ENCODE data around the gene SPTBN4. TPM values are rescaled to one million over a fixed set of nuclear protein-coding genes. Genes with fewer than 3 reads are reported as not detected.

SPTBN4 gene
- polyA plus RNA-seq, 5 donors = 0.73 to 1.9 (median 1.3) TPM

GRCh38 chr19:40603071-40603388 lies 136.2 kb downstream of the SPTBN4 start:
- DNase-seq = no peak

GRCh38 chr19:40603389-40604170 lies 136.8 kb downstream of the SPTBN4 start:
- DNase-seq = peak; percentile 98 to 99

- DNase-seq = no peak
These were observed 137.4 kb downstream of the SPTBN4 start for GRCh38 chr19:40604171-40604646.

GRCh38 chr19:40604647-40605215 lies 137.9 kb downstream of the SPTBN4 start:
- DNase-seq = no peak

DNA sequence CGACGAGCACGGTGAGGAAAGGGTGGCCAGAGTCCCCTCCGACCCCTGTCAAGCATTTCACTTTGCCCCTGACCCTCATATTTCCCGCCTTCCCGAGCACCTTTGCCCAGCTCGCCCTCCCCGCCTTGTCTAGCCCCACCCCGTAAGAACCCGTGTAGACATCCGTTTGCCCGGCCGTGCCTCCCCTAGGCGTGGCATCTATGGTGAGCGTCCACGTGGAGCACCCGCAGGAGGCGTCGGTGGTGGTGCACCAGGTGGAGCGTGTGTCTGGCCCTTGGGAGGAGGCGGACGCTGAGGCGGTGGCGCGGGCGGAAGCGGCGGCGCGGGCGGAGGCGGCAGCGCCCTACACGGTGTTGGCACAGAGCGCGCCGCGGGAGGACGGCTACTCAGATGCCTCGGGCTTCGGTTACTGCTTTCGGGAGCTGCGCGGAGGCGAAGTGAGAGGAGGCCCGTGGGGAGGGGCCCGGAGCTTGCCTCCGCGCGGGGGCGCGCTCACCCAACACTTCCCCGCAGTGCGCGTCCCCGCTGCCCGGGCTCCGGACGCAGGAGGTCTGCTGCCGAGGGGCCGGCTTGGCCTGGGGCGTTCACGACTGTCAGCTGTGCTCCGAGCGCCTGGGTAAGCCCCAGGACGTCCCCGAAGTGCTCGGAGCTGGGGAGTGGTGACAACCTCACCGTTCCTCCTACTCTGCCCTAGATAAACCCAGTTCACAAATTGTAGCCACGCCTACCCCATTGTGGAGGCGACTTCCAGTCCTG lies 138.6 kb downstream of the SPTBN4 start:
- DNase-seq = peak in 1 of 2 donors; percentile 57

DNA sequence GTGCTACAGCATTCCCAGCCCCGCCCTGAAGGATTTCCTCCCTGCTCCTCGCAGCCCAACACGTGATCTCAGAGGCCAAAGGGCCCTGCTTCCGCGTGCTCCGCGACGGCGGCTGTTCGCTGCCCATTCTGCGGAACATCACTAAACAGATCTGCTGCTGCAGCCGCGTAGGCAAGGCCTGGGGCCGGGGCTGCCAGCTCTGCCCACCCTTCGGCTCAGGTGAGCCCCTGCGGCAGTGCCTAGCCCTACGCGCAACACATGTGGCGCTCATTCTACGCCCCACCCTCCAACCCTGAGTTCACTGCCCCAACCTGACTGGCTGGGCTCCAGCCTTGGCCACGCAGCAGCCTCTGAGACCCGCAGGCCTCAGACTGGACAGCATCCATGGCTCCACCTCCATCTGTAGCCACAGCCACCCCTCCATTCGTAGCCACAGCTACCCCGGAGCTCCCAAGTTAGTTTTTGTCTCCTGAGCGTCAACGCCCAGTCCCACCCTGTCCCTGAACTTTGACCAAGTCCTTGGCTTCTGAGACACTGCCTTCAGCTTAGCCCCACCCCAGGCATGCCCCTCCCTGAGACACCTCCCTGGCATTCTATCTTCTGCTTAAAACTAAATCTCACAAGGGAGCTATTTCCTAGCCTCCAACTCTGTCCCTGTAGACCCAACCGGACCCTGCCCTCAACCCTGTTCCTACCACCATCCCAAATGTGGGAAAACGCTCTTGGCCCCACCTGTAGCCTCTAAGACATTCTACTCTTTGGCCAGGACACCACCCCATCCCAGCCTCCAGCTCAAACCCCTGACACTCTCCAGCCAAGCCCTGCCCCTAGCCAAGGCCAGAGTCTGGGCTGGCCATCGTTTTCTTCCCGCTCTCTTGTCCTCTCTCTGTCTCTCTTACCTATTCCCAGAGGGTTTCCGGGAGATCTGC lies 140.8 kb downstream of the SPTBN4 start:
- DNase-seq = no peak

- no peak for DNase-seq
These were observed 141.4 kb downstream of the SPTBN4 start for GRCh38 chr19:40608240-40608621.

GRCh38 chr19:40608957-40609356 lies 142.2 kb downstream of the SPTBN4 start:
- DNase-seq = no peak

DNA sequence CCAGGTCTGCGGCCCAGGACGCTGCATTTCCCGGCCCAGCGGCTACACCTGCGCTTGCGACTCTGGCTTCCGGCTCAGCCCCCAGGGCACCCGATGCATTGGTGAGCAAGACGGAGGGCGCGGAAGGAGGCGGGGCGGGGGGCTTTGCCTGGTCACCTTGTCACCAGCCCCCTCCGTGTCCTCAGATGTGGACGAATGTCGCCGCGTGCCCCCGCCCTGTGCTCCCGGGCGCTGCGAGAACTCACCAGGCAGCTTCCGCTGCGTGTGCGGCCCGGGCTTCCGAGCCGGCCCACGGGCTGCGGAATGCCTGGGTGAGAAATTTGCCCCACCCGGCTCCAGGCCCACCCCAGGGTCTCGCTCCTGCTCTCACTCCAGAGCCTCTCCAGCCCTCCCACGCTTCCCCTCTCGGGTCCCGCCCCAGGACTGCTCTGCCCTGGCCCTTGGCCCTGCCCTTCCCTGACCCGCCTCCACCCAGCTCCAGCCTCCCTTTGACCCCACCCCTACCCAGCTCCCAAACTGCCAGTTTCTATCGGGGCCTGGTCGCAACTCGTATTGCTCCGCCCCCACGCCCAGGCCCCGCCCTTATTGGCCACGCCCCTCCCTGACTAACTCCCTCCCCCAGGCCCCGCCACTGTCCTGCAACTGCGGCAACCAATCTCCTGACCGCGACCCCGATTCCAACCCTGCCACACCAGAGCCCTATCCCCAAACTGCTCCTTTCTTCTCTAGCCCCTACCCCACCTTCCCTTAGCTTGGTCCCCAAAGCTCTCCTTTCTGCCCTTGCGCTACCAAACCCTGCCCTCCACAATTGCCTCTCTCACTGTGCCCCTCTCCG lies 143.0 kb downstream of the SPTBN4 start:
- DNase-seq = no peak

GRCh38 chr19:40610396-40611064 lies 143.7 kb downstream of the SPTBN4 start:
- DNase-seq = no peak

GRCh38 chr19:40611096-40611495 lies 144.3 kb downstream of the SPTBN4 start:
- DNase-seq = no peak

- DNase-seq = no peak
These were observed 145.3 kb downstream of the SPTBN4 start for GRCh38 chr19:40611900-40612698.

GRCh38 chr19:40612831-40613689 lies 146.3 kb downstream of the SPTBN4 start:
- no peak for DNase-seq

GRCh38 chr19:40613690-40614621 lies 147.2 kb downstream of the SPTBN4 start:
- peak in 1 of 2 donors; percentile 60 for DNase-seq

- DNase-seq = peak; percentile 80 to 81
These were observed 148.0 kb downstream of the SPTBN4 start for GRCh38 chr19:40614622-40615411.

- DNase-seq = no peak
These were observed 149.4 kb downstream of the SPTBN4 start for GRCh38 chr19:40616178-40616577.
